HEK293 (cell line): ENCODE measurements around the gene NCR3LG1.

Source experiments
- CTCF ChIP-seq: fragments of 450-650 bp; formaldehyde crosslinking; IDR thresholded peaks from 2 replicates; pipeline ENCODE4 v1.5.1; 2016; ENCODE audit warnings: missing biosample characterization, missing genetic modification characterization
- ZNF121 ChIP-seq: fragments of 450-650 bp; formaldehyde crosslinking; IDR thresholded peaks from 2 replicates; pipeline ENCODE4 v1.5.1; 2016; ENCODE audit warnings: missing biosample characterization, missing genetic modification characterization

DNA sequence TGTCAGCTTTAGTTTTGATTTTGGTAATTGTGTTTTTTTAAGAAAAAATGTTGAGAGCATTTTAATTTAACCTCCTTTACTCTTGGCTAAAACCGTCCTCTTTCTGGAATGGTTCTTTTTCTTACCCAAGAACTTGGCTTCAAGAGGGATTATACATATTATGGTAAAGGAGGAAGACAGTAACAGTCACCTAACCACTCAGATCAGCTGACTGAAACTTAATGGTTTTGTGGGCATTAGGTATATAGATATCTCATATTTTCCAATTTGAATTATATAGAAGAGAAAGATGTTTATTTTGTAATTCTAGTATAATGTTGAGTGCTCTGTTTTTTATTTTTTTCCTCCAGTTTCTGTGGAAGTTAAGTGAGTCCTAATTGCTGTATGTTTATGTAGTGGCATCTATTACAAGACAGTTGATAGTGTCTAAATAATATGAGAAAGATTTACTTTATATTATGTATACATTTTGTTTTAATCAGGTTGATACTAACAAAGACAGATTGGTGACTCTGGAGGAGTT is 36.6 kb upstream of the NCR3LG1 start:
- no peak for TF ChIP-seq CTCF (tag by site-specific recombination)
- no peak for TF ChIP-seq ZNF121 (tag by site-specific recombination)
